MM.1S (cell line): ENCODE results near the gene GPATCH2.

Source experiments
- DNase-seq: peaks from one replicate; pipeline ENCODE4 v3.0.0-alpha.2; 2015
- H2AFZ ChIP-seq: fragments of 300-600 bp; sonication (generic); 2 replicates; pipeline ENCODE4 v1.6.0; 2016; ENCODE audit warnings: antibody characterized with exemption, low read length
- H3F3A ChIP-seq: fragments of 300-600 bp; sonication (generic); 2 replicates; pipeline ENCODE4 v1.6.1; 2016; ENCODE audit warnings: mild to moderate bottlenecking, antibody characterized with exemption, low read length, moderate library complexity, mixed read lengths; ENCODE audit not compliant: insufficient read depth
- H3K27ac ChIP-seq: fragments of 300-600 bp; sonication (generic); 2 replicates; pipeline ENCODE4 v1.5.1; 2016; ENCODE audit warnings: mild to moderate bottlenecking, low read length
- H3K27me3 ChIP-seq: fragments of 300-600 bp; sonication (generic); replicated peaks from 2 replicates; pipeline ENCODE4 v1.6.0; 2016; ENCODE audit warnings: low read length; ENCODE audit not compliant: insufficient read depth
- H3K36me3 ChIP-seq: fragments of 300-600 bp; sonication (generic); replicated peaks from 2 replicates; pipeline ENCODE4 v1.6.1; 2016; ENCODE audit warnings: mild to moderate bottlenecking, low read length, mixed read lengths; ENCODE audit not compliant: insufficient read depth
- H3K4me1 ChIP-seq: fragments of 300-600 bp; sonication (generic); 2 replicates; pipeline ENCODE4 v1.6.1; 2016; ENCODE audit warnings: low read length, mixed read lengths
- H3K4me2 ChIP-seq: fragments of 300-600 bp; sonication (generic); 2 replicates; pipeline ENCODE4 v1.6.0; 2016; ENCODE audit warnings: low read depth, low read length
- H3K4me3 ChIP-seq: fragments of 300-600 bp; sonication (generic); 2 replicates; pipeline ENCODE4 v1.5.1; 2016; ENCODE audit warnings: low read length, mixed read lengths
- H3K79me2 ChIP-seq: fragments of 300-600 bp; sonication (generic); 2 replicates; pipeline ENCODE4 v1.6.1; 2016; ENCODE audit warnings: mixed run types, low read length, mixed read lengths
- H3K9ac ChIP-seq: fragments of 300-600 bp; sonication (generic); 2 replicates; pipeline ENCODE4 v1.6.1; 2016; ENCODE audit warnings: low read length, mixed read lengths
- H3K9me2 ChIP-seq: fragments of 300-600 bp; sonication (generic); replicated peaks from 2 replicates; pipeline ENCODE4 v1.6.1; 2016; ENCODE audit warnings: mild to moderate bottlenecking, low read length, mixed read lengths; ENCODE audit not compliant: insufficient read depth
- H3K9me3 ChIP-seq: fragments of 300-600 bp; sonication (generic); replicated peaks from 2 replicates; pipeline ENCODE4 v1.6.1; 2016; ENCODE audit warnings: mild to moderate bottlenecking, low read length, mixed read lengths; ENCODE audit not compliant: insufficient read depth
- H4K20me1 ChIP-seq: fragments of 300-600 bp; sonication (generic); 2 replicates; pipeline ENCODE4 v1.6.1; 2016; ENCODE audit warnings: mild to moderate bottlenecking, low read length, moderate library complexity, mixed read lengths; ENCODE audit not compliant: insufficient read depth
- CTCF ChIP-seq: fragments of 300-600 bp; sonication (generic); IDR thresholded peaks from 2 replicates; pipeline ENCODE4 v1.5.1; 2016; ENCODE audit warnings: antibody characterized with exemption, low read length, mixed read lengths
- EZH2 ChIP-seq: fragments of 300-600 bp; sonication (generic); optimal IDR thresholded peaks from 2 replicates; pipeline ENCODE3; 2017; ENCODE audit warnings: low read depth, mild to moderate bottlenecking, antibody characterized with exemption, low read length, mixed read lengths
- EZH2phosphoT487 ChIP-seq: fragments of 300-600 bp; sonication (generic); IDR thresholded peaks from 2 replicates; pipeline ENCODE4 v1.6.1; 2018; ENCODE audit warnings: antibody characterized with exemption, low read length

Gene GPATCH2

GRCh38 chr1:217630711-217631591, at the start of gene GPATCH2, which contains the start of gene SPATA17:
GPATCH2 (minus strand) TSS chr1:217631090; CDS start chr1:217630971, 119 bp downstream.
SPATA17 (plus strand) TSS chr1:217631344; CDS start chr1:217631379, 35 bp downstream.
- peak within 1 kb of the TSS; percentile 78 for H3K4me3 ChIP-seq

GRCh38 chr1:217674028-217674729, 43.3 kb upstream of the GPATCH2 start:
- no peaks in the 10 kb centered on the region for H3F3A ChIP-seq
- no peak overlapping the region for H3K4me3 ChIP-seq
- no peaks in the 10 kb centered on the region for H3K36me3 ChIP-seq
- no peak overlapping the region for H3K27ac ChIP-seq
- H3K4me1 ChIP-seq: no peaks in the 10 kb centered on the region
- H3K9ac ChIP-seq: no peak overlapping the region
- H3K9me2 ChIP-seq: no peaks in the 10 kb centered on the region
- no peaks in the 10 kb centered on the region for H4K20me1 ChIP-seq
- TF ChIP-seq EZH2: no peak
- no peak for TF ChIP-seq EZH2phosphoT487
- no peak for TF ChIP-seq CTCF
- H3K9me3 ChIP-seq: no peaks in the 10 kb centered on the region
- H3K4me2 ChIP-seq: no peak overlapping the region
- DNase-seq: no peak
- no peaks in the 10 kb centered on the region for H3K79me2 ChIP-seq
- H2AFZ ChIP-seq: no peak overlapping the region
- H3K27me3 ChIP-seq: no peaks in the 10 kb centered on the region

More at GRCh38 chr1:217630711-217631591, at the start of gene GPATCH2, which contains the start of gene SPATA17:
- H3K4me1 ChIP-seq: peaks cover 11% of the 10 kb centered on the region
- no peaks in the 10 kb centered on the region for H3K27me3 ChIP-seq
- no peaks in the 10 kb centered on the region for H3F3A ChIP-seq
- no peaks in the 10 kb centered on the region for H3K9me3 ChIP-seq
- peaks cover 47% of the 10 kb centered on the region for H3K79me2 ChIP-seq
- peak; percentile 93 for DNase-seq
- H3K4me2 ChIP-seq: peak within 1 kb of the TSS; percentile 72
- H3K9me2 ChIP-seq: no peaks in the 10 kb centered on the region
- H4K20me1 ChIP-seq: no peaks in the 10 kb centered on the region
- H2AFZ ChIP-seq: peak within 1 kb of the TSS; percentile 56
- TF ChIP-seq EZH2 (no peak), CTCF (peak; percentile 11; the same call in 1 of the 2 replicates), EZH2phosphoT487 (no peak)
- no peaks in the 10 kb centered on the region for H3K36me3 ChIP-seq
- peak within 1 kb of the TSS; percentile 62 for H3K27ac ChIP-seq
- peak within 1 kb of the TSS; percentile 89 for H3K9ac ChIP-seq

- no peaks in the 10 kb centered on the region for H4K20me1 ChIP-seq
- H2AFZ ChIP-seq: no peak overlapping the region
- TF ChIP-seq CTCF (no peak), EZH2 (no peak), EZH2phosphoT487 (no peak)
- H3K27ac ChIP-seq: no peak overlapping the region
- no peak for DNase-seq
- no peaks in the 10 kb centered on the region for H3K9me3 ChIP-seq
- no peaks in the 10 kb centered on the region for H3K36me3 ChIP-seq
- no peaks in the 10 kb centered on the region for H3K4me1 ChIP-seq
- no peak overlapping the region for H3K4me2 ChIP-seq
- H3F3A ChIP-seq: no peaks in the 10 kb centered on the region
- H3K79me2 ChIP-seq: no peaks in the 10 kb centered on the region
- H3K27me3 ChIP-seq: no peaks in the 10 kb centered on the region
- no peaks in the 10 kb centered on the region for H3K9me2 ChIP-seq
- H3K4me3 ChIP-seq: no peak overlapping the region
- no peak overlapping the region for H3K9ac ChIP-seq
These were observed 42.5 kb upstream of the GPATCH2 start for GRCh38 chr1:217673387-217673786.
